ENCODE measurements around the gene UBE3B.

UBE3B gene

GRCh38 chr12:109448707-109449390 is 28.6 kb upstream of the UBE3B start:
- no peak for DNase-seq (ENCODE audit: low read depth)

- DNase-seq (ENCODE audit: low read depth): no peak
Observed at GRCh38 chr12:109449845-109450532, 27.4 kb upstream of the UBE3B start.

- DNase-seq (ENCODE audit: low read depth): no peak
Observed at GRCh38 chr12:109450980-109451379, 26.5 kb upstream of the UBE3B start.

- DNase-seq (ENCODE audit: low read depth): no peak
Observed at GRCh38 chr12:109451400-109451799, 26.0 kb upstream of the UBE3B start.

- DNase-seq (ENCODE audit: low read depth): no peak
Observed at GRCh38 chr12:109452489-109452888, 24.9 kb upstream of the UBE3B start.

GRCh38 chr12:109455706-109456105 is 21.7 kb upstream of the UBE3B start:
- DNase-seq (ENCODE audit: low read depth): no peak

GRCh38 chr12:109458086-109458485 is 19.3 kb upstream of the UBE3B start:
- no peak for DNase-seq (ENCODE audit: low read depth)

- DNase-seq (ENCODE audit: low read depth): no peak
Observed at GRCh38 chr12:109458771-109459208, 18.6 kb upstream of the UBE3B start.

- no peak for DNase-seq (ENCODE audit: low read depth)
Observed at GRCh38 chr12:109459247-109459646, 18.2 kb upstream of the UBE3B start.

GRCh38 chr12:109460538-109460937 is 16.9 kb upstream of the UBE3B start:
- DNase-seq (ENCODE audit: low read depth): no peak

- no peak for DNase-seq (ENCODE audit: low read depth)
Observed at GRCh38 chr12:109461049-109461845, 16.2 kb upstream of the UBE3B start.

GRCh38 chr12:109461846-109462756 is 15.3 kb upstream of the UBE3B start:
- DNase-seq (ENCODE audit: low read depth): no peak

GRCh38 chr12:109462868-109463692 is 14.4 kb upstream of the UBE3B start:
- no peak for DNase-seq (ENCODE audit: low read depth)

- no peak for DNase-seq (ENCODE audit: low read depth)
Observed at GRCh38 chr12:109463756-109464155, 13.7 kb upstream of the UBE3B start.

GRCh38 chr12:109464642-109465351 is 12.6 kb upstream of the UBE3B start:
- DNase-seq (ENCODE audit: low read depth): no peak

- no peak for DNase-seq (ENCODE audit: low read depth)
Observed at GRCh38 chr12:109466305-109466704, 11.1 kb upstream of the UBE3B start.

GRCh38 chr12:109466821-109467220 is 10.6 kb upstream of the UBE3B start:
- no peak for DNase-seq (ENCODE audit: low read depth)

GRCh38 chr12:109467978-109468676 is 9.3 kb upstream of the UBE3B start:
- DNase-seq (ENCODE audit: low read depth): no peak

- no peak for DNase-seq (ENCODE audit: low read depth)
Observed at GRCh38 chr12:109469517-109469916, 7.9 kb upstream of the UBE3B start.

GRCh38 chr12:109473006-109473405 is 4.4 kb upstream of the UBE3B start:
- no peak for DNase-seq (ENCODE audit: low read depth)
